HEK293 (cell line): Measurements from ENCODE around the gene NID1.

Source experiments
- BCL11A ChIP-seq: fragments of 450-650 bp; formaldehyde crosslinking; IDR thresholded peaks from 2 replicates; pipeline ENCODE4 v1.5.1; 2016; ENCODE audit warnings: low read depth, missing biosample characterization, missing genetic modification characterization
- HOXC10 ChIP-seq: sonication (generic); formaldehyde crosslinking; IDR thresholded peaks from 2 replicates; pipeline ENCODE4 v1.8.1; 2023; ENCODE audit warnings: mild to moderate bottlenecking, missing genetic modification reagents
- SP2 ChIP-seq: fragments of 450-650 bp; formaldehyde crosslinking; IDR thresholded peaks from 2 replicates; pipeline ENCODE4 v1.5.1; 2016; ENCODE audit warnings: missing biosample characterization, missing genetic modification characterization
- YY1 ChIP-seq: fragments of 450-650 bp; formaldehyde crosslinking; IDR thresholded peaks from 2 replicates; pipeline ENCODE4 v1.5.1; 2018; ENCODE audit warnings: missing biosample characterization, missing genetic modification characterization
- ZBTB11 ChIP-seq: fragments of 450-650 bp; formaldehyde crosslinking; conservative IDR thresholded peaks from 2 replicates; pipeline ENCODE4 v1.5.1; 2016; ENCODE audit warnings: low read depth, missing biosample characterization, missing genetic modification characterization
- ZBTB21 ChIP-seq: fragments of 450-650 bp; formaldehyde crosslinking; IDR thresholded peaks from 2 replicates; pipeline ENCODE4 v1.5.1; 2017; ENCODE audit warnings: missing biosample characterization, missing genetic modification characterization
- ZBTB48 ChIP-seq: fragments of 450-650 bp; formaldehyde crosslinking; IDR thresholded peaks from 2 replicates; pipeline ENCODE4 v1.5.1; 2016; ENCODE audit warnings: missing biosample characterization, missing genetic modification characterization
- ZNF121 ChIP-seq: fragments of 450-650 bp; formaldehyde crosslinking; IDR thresholded peaks from 2 replicates; pipeline ENCODE4 v1.5.1; 2016; ENCODE audit warnings: missing biosample characterization, missing genetic modification characterization
- ZNF138 ChIP-seq: fragments of 450-650 bp; formaldehyde crosslinking; IDR thresholded peaks from 2 replicates; pipeline ENCODE4 v1.5.1; 2016; ENCODE audit warnings: missing biosample characterization, missing genetic modification characterization, borderline replicate concordance
- ZNF155 ChIP-seq: fragments of 450-650 bp; formaldehyde crosslinking; IDR thresholded peaks from 2 replicates; pipeline ENCODE4 v1.5.1; 2016; ENCODE audit warnings: missing biosample characterization, missing genetic modification characterization
- ZNF302 ChIP-seq: fragments of 450-650 bp; formaldehyde crosslinking; IDR thresholded peaks from 2 replicates; pipeline ENCODE4 v1.5.1; 2016; ENCODE audit warnings: missing biosample characterization, missing genetic modification characterization, low read depth
- ZNF354C ChIP-seq: fragments of 450-650 bp; formaldehyde crosslinking; IDR thresholded peaks from 2 replicates; pipeline ENCODE4 v1.5.1; 2016; ENCODE audit warnings: missing biosample characterization, missing genetic modification characterization, low read depth, borderline replicate concordance
- ZNF621 ChIP-seq: fragments of 450-650 bp; formaldehyde crosslinking; IDR thresholded peaks from 2 replicates; pipeline ENCODE4 v1.5.1; 2017; ENCODE audit warnings: missing biosample characterization, missing genetic modification characterization
- ZSCAN30 ChIP-seq: fragments of 450-650 bp; IDR thresholded peaks from 2 replicates; pipeline ENCODE4 v1.5.1; 2018; ENCODE audit warnings: missing biosample characterization, mild to moderate bottlenecking, missing genetic modification characterization, moderate library complexity
- TF ChIP-seq, protein P1 (sequence below): fragments of 450-650 bp; formaldehyde crosslinking; IDR thresholded peaks from 2 replicates; pipeline ENCODE4 v1.5.1; 2016; ENCODE audit warnings: missing biosample characterization, missing genetic modification characterization
- TF ChIP-seq, protein P2 (sequence below): fragments of 450-650 bp; formaldehyde crosslinking; IDR thresholded peaks from 2 replicates; pipeline ENCODE4 v1.5.1; 2017; ENCODE audit warnings: missing biosample characterization, missing genetic modification characterization
- TF ChIP-seq, protein P3 (sequence below): fragments of 450-650 bp; formaldehyde crosslinking; IDR thresholded peaks from 2 replicates; pipeline ENCODE4 v1.5.1; 2016; ENCODE audit warnings: missing biosample characterization, missing genetic modification characterization
- TF ChIP-seq, protein P4 (sequence below): fragments of 450-650 bp; formaldehyde crosslinking; IDR thresholded peaks from 2 replicates; pipeline ENCODE4 v1.5.1; 2016; ENCODE audit warnings: missing biosample characterization, missing genetic modification characterization
- TF ChIP-seq, protein P5 (sequence below): fragments of 450-650 bp; formaldehyde crosslinking; IDR thresholded peaks from 2 replicates; pipeline ENCODE4; 2016; ENCODE audit warnings: missing biosample characterization, missing genetic modification characterization

Gene NID1

DNA sequence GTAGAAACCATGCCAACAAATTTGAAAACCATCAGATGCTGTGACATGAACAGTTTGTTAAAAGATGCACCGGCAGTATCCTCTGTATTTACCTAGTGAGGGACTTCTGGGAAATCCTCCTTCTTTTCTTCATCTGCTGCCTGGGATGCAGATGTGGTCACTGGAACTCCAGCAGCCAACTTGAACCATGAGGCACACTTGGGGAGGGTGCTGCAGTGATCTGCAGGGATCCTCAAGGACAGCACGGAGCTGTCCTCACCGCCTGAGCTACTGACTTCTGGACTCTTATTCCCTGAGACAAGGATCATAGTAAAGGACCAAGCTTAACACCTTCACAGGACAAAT, 19.5 kb upstream of the NID1 start (continued):
- TF ChIP-seq, protein P1, sequence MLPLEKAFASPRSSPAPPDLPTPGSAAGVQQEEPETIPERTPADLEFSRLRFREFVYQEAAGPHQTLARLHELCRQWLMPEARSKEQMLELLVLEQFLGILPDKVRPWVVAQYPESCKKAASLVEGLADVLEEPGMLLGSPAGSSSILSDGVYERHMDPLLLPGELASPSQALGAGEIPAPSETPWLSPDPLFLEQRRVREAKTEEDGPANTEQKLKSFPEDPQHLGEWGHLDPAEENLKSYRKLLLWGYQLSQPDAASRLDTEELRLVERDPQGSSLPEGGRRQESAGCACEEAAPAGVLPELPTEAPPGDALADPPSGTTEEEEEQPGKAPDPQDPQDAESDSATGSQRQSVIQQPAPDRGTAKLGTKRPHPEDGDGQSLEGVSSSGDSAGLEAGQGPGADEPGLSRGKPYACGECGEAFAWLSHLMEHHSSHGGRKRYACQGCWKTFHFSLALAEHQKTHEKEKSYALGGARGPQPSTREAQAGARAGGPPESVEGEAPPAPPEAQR (tag by site-specific recombination), result no peak
- no peak for TF ChIP-seq HOXC10 (CRISPR knock-in tag)
- TF ChIP-seq ZNF121, result no peak
- TF ChIP-seq, protein P2, sequence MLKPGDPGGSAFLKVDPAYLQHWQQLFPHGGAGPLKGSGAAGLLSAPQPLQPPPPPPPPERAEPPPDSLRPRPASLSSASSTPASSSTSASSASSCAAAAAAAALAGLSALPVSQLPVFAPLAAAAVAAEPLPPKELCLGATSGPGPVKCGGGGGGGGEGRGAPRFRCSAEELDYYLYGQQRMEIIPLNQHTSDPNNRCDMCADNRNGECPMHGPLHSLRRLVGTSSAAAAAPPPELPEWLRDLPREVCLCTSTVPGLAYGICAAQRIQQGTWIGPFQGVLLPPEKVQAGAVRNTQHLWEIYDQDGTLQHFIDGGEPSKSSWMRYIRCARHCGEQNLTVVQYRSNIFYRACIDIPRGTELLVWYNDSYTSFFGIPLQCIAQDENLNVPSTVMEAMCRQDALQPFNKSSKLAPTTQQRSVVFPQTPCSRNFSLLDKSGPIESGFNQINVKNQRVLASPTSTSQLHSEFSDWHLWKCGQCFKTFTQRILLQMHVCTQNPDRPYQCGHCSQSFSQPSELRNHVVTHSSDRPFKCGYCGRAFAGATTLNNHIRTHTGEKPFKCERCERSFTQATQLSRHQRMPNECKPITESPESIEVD (tag by site-specific recombination), result no peak
- TF ChIP-seq, protein P3, sequence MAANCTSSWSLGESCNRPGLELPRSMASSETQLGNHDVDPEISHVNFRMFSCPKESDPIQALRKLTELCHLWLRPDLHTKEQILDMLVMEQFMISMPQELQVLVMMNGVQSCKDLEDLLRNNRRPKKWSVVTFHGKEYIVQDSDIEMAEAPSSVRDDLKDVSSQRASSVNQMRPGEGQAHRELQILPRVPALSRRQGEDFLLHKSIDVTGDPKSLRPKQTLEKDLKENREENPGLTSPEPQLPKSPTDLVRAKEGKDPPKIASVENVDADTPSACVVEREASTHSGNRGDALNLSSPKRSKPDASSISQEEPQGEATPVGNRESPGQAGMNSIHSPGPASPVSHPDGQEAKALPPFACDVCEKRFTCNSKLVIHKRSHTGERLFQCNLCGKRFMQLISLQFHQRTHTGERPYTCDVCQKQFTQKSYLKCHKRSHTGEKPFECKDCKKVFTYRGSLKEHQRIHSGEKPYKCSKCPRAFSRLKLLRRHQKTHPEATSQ (tag by site-specific recombination), result peak; percentile 97
- TF ChIP-seq ZNF302 (tag by site-specific recombination), result no peak
- TF ChIP-seq YY1 (tag by site-specific recombination), result no peak
- TF ChIP-seq ZNF621 (tag by site-specific recombination), result no peak
- TF ChIP-seq ZNF354C, result no peak
- TF ChIP-seq, protein P4, sequence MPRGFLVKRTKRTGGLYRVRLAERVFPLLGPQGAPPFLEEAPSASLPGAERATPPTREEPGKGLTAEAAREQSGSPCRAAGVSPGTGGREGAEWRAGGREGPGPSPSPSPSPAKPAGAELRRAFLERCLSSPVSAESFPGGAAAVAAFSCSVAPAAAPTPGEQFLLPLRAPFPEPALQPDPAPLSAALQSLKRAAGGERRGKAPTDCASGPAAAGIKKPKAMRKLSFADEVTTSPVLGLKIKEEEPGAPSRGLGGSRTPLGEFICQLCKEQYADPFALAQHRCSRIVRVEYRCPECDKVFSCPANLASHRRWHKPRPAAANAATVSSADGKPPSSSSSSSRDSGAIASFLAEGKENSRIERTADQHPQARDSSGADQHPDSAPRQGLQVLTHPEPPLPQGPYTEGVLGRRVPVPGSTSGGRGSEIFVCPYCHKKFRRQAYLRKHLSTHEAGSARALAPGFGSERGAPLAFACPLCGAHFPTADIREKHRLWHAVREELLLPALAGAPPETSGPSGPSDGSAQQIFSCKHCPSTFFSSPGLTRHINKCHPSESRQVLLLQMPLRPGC (tag by site-specific recombination), result no peak
- no peak for TF ChIP-seq BCL11A (tag by site-specific recombination)
- no peak for TF ChIP-seq ZBTB21 (tag by site-specific recombination)
- TF ChIP-seq SP2 (tag by site-specific recombination), result no peak
- TF ChIP-seq ZNF155, result no peak
- TF ChIP-seq, protein P5, sequence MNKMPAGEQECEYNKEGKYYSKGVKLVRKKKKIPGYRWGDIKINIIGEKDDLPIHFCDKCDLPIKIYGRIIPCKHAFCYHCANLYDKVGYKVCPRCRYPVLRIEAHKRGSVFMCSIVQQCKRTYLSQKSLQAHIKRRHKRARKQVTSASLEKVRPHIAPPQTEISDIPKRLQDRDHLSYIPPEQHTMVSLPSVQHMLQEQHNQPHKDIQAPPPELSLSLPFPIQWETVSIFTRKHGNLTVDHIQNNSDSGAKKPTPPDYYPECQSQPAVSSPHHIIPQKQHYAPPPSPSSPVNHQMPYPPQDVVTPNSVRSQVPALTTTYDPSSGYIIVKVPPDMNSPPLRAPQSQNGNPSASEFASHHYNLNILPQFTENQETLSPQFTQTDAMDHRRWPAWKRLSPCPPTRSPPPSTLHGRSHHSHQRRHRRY (tag by site-specific recombination), result no peak
- TF ChIP-seq ZBTB11 (tag by site-specific recombination), result no peak
- no peak for TF ChIP-seq ZBTB48 (tag by site-specific recombination)
- TF ChIP-seq ZSCAN30 (tag by site-specific recombination), result no peak
- no peak for TF ChIP-seq ZNF138 (tag by site-specific recombination)
